ENCODE results near the gene HS6ST2.
"Not testable (repeated sequence)": the region's sequence is repeated elsewhere in the genome, so short reads cannot be mapped to it uniquely, and the experiment has no call there.

Gene HS6ST2

GRCh38 chrX:132940727-132941327, 17.6 kb downstream of the HS6ST2 start:
- DNase-seq, result no peak

- no peak for DNase-seq
Measured at GRCh38 chrX:132933170-132933569, 25.3 kb downstream of the HS6ST2 start.

- DNase-seq, result no peak
Measured at GRCh38 chrX:132924426-132924825, 34.0 kb downstream of the HS6ST2 start.

- DNase-seq, result no peak
Measured at GRCh38 chrX:132918523-132918922, 39.9 kb downstream of the HS6ST2 start.

- DNase-seq, result no peak
Measured at GRCh38 chrX:132916349-132916748, 42.1 kb downstream of the HS6ST2 start.

- no peak for DNase-seq
Measured at GRCh38 chrX:132909643-132910042, 48.8 kb downstream of the HS6ST2 start.

- no peak for DNase-seq
Measured at GRCh38 chrX:132908891-132909290, 49.5 kb downstream of the HS6ST2 start.

GRCh38 chrX:132900633-132901293, 57.7 kb downstream of the HS6ST2 start:
- no peak for DNase-seq

GRCh38 chrX:132887569-132887968, 70.9 kb downstream of the HS6ST2 start:
- no peak for DNase-seq

GRCh38 chrX:132883358-132883915, 75.0 kb downstream of the HS6ST2 start:
- no peak for DNase-seq

- not testable (repeated sequence) for DNase-seq
Measured at GRCh38 chrX:132880753-132881152, 77.7 kb downstream of the HS6ST2 start.

- DNase-seq, result no peak
Measured at GRCh38 chrX:132877954-132878536, 80.4 kb downstream of the HS6ST2 start.

- no peak for DNase-seq
Measured at GRCh38 chrX:132876523-132877338, 81.7 kb downstream of the HS6ST2 start.

GRCh38 chrX:132875650-132876522, 82.5 kb downstream of the HS6ST2 start:
- DNase-seq, result no peak

- DNase-seq, result no peak
Measured at GRCh38 chrX:132862562-132862961, 95.9 kb downstream of the HS6ST2 start.

GRCh38 chrX:132861076-132861475, 97.4 kb downstream of the HS6ST2 start:
- no peak for DNase-seq

GRCh38 chrX:132860200-132860599, 98.2 kb downstream of the HS6ST2 start:
- DNase-seq, result no peak

GRCh38 chrX:132858018-132858417, 100.4 kb downstream of the HS6ST2 start:
- DNase-seq, result no peak

- no peak for DNase-seq
Measured at GRCh38 chrX:132855780-132856341, 102.6 kb downstream of the HS6ST2 start.

GRCh38 chrX:132853040-132853439, 105.4 kb downstream of the HS6ST2 start:
- DNase-seq, result no peak

GRCh38 chrX:132848296-132848970, 110.0 kb downstream of the HS6ST2 start:
- no peak for DNase-seq
